K562 (cell line): Measurements from ENCODE around the gene ENDOG. TPM values are rescaled to one million over a fixed set of nuclear protein-coding genes. Genes with fewer than 3 reads are reported as not detected.

Experiments used
- ATAC-seq: fragments of 200-7000 bp; cut with Tn5 transposase; 3 replicates; pipeline ENCODE4 v1.9.1; 2020; ENCODE audit warnings: moderate library complexity
- BruUV-seq: library from RNA; stranded (reverse); fragments of 400-500 nt; replicated peaks from 2 replicates; lab custom pipeline; 2021; lab: Mats Ljungman, UMichigan
- CTCF ChIA-PET: fragments of 300-600 bp; formaldehyde crosslinking; extraction: SDS; loops from one replicate; lab custom pipeline; 2021; ENCODE audit warnings: low intra/inter-chr PET ratio; lab: Yijun Ruan, JAX
- POLR2A ChIA-PET: fragments of 300-600, 350-650 bp; sonication (Branson Sonifier 250); formaldehyde crosslinking; extraction: SDS; loops from one replicate; lab custom pipeline; 2021; ENCODE audit warnings: antibody characterized with exemption, inconsistent platforms; lab: Yijun Ruan, JAX
- DNase-seq, 4 experiments: peaks; one replicate each; pipeline versions ENCODE4 v3.0.0 to v3.0.0-alpha.2; 2011 to 2018; ENCODE audit warnings: low spot score in 3 of 4, mixed read lengths in 3 of 4; ENCODE audit errors: extremely low read depth in 1 of 4
- FAIRE-seq: peaks from 2 replicates; lab custom pipeline; 2011; peaks lifted over from hg19 to GRCh38; lab: Jason Lieb, UNC
- H2AFZ ChIP-seq: 2 replicates; pipeline ENCODE4 v1.6.0; 2011; ENCODE audit warnings: low read depth, low read length, control low read depth, inconsistent platforms
- H3K27ac ChIP-seq: fragments of 200-600 bp; 3 replicates; pipeline ENCODE4 v1.8.0; 2011; ENCODE audit warnings: low read depth, mild to moderate bottlenecking, control low read depth, inconsistent platforms, low read length, moderate library complexity, mixed read lengths; ENCODE audit errors: extremely low read depth
- H3K27me3 ChIP-seq, 2 experiments: fragments of 300-600 bp in 1 of 2; 2 replicates in 1 of 2; 3 replicates in 1 of 2; pipeline versions ENCODE4 v1.6.0 to v1.8.0; 2011; ENCODE audit warnings: inconsistent platforms in 2 of 2, low read length in 2 of 2, mild to moderate bottlenecking in 1 of 2, mixed read lengths in 1 of 2, moderate library complexity in 1 of 2; ENCODE audit not compliant: control insufficient read depth in 2 of 2, insufficient read depth in 2 of 2
- H3K36me3 ChIP-seq: fragments of 300-600 bp; 3 replicates; pipeline ENCODE4 v1.8.0; 2011; ENCODE audit warnings: mild to moderate bottlenecking, low read length, inconsistent platforms; ENCODE audit not compliant: control insufficient read depth, insufficient read depth
- H3K4me1 ChIP-seq, 2 experiments: fragments of 200-600 bp in 1 of 2; replicated peaks in 1 of 2; 2 replicates in 1 of 2; 3 replicates in 1 of 2; pipeline versions ENCODE4 v1.5.1 to v1.8.0; 2011; ENCODE audit warnings: inconsistent platforms in 2 of 2, low read length in 2 of 2, mild to moderate bottlenecking in 1 of 2, mixed read lengths in 1 of 2, moderate library complexity in 1 of 2; ENCODE audit not compliant: control insufficient read depth in 2 of 2, insufficient read depth in 2 of 2
- H3K4me2 ChIP-seq: 2 replicates; pipeline ENCODE4 v1.6.1; 2011; ENCODE audit warnings: low read length, control low read depth, inconsistent platforms, mixed read lengths; ENCODE audit not compliant: insufficient read depth
- H3K4me3 ChIP-seq: fragments of 200-600 bp; sonication (generic), shearing (Covaris generic); 2 replicates; pipeline ENCODE4 v1.5.1; 2016; ENCODE audit warnings: control low read depth, inconsistent platforms
- H3K79me2 ChIP-seq: fragments of 200-600 bp; 3 replicates; pipeline ENCODE4 v1.8.0; 2011; ENCODE audit warnings: low read length, inconsistent platforms; ENCODE audit not compliant: control insufficient read depth, insufficient read depth
- H3K9ac ChIP-seq, 2 experiments: 2 replicates each; pipeline versions ENCODE4 v1.6.0 to v1.6.1; 2011; ENCODE audit warnings: low read depth in 2 of 2, low read length in 2 of 2, control low read depth in 1 of 2, inconsistent platforms in 1 of 2, mild to moderate bottlenecking in 1 of 2, mixed read lengths in 1 of 2; ENCODE audit not compliant: insufficient read depth in 1 of 2
- H3K9me1 ChIP-seq: one replicate; pipeline ENCODE4 v1.6.0; 2011; ENCODE audit warnings: inconsistent platforms, mild to moderate bottlenecking, low read length, moderate library complexity; ENCODE audit not compliant: control insufficient read depth, insufficient read depth
- H3K9me3 ChIP-seq: replicated peaks from 2 replicates; pipeline ENCODE4 v1.5.1; 2011; ENCODE audit warnings: low read depth, low read length, inconsistent platforms; ENCODE audit not compliant: control insufficient read depth, insufficient read depth
- H4K20me1 ChIP-seq: replicated peaks from 2 replicates; pipeline ENCODE4 v1.6.1; 2011; ENCODE audit warnings: low read length, inconsistent platforms, mixed read lengths; ENCODE audit not compliant: control insufficient read depth, insufficient read depth
- ARID3B ChIP-seq: fragments of 250-450 bp; sonication (Bioruptor Pico); IDR thresholded peaks from 2 replicates; pipeline ENCODE4 v1.4.0; 2020; ENCODE audit warnings: borderline replicate concordance
- CTCF ChIP-seq, 3 experiments: IDR thresholded peaks in 2 of 3; conservative IDR thresholded peaks in 1 of 3; 2 replicates each; pipeline ENCODE4 v1.5.1; 2011 to 2012; ENCODE audit warnings: low read length in 3 of 3, mild to moderate bottlenecking in 3 of 3, control low read depth in 2 of 3, improper control_type of control experiment in 1 of 3, inconsistent platforms in 1 of 3, low read depth in 1 of 3, mixed read lengths in 1 of 3, moderate library complexity in 1 of 3; ENCODE audit not compliant: insufficient read depth in 2 of 3
- DEAF1 ChIP-seq: fragments of 450-650 bp; formaldehyde crosslinking; IDR thresholded peaks from 2 replicates; pipeline ENCODE4 v1.4.0; 2020; ENCODE audit warnings: mild to moderate bottlenecking, moderate library complexity
- ESRRA ChIP-seq: fragments of 450-650 bp; IDR thresholded peaks from 2 replicates; pipeline ENCODE4 v1.6.1; 2014; ENCODE audit warnings: low read depth, mild to moderate bottlenecking, moderate library complexity, borderline replicate concordance
- ETV6 ChIP-seq, 3 experiments: fragments of 150-350 bp in 1 of 3; sonication (generic) in 1 of 3; formaldehyde crosslinking in 1 of 3; IDR thresholded peaks; 2 replicates each; pipeline versions ENCODE4 v1.6.1 to v1.8.0; 2014 to 2022; ENCODE audit warnings: borderline replicate concordance in 2 of 3, low read depth in 2 of 3, antibody characterized with exemption in 1 of 3, low read length in 1 of 3, mild to moderate bottlenecking in 1 of 3, missing genetic modification reagents in 1 of 3
- GATA2 ChIP-seq: sonication (generic); formaldehyde crosslinking; IDR thresholded peaks from 2 replicates; pipeline ENCODE4 v1.4.0; 2020; ENCODE audit warnings: mild to moderate bottlenecking, missing genetic modification reagents
- HLTF ChIP-seq: fragments of 450-650 bp; IDR thresholded peaks from 2 replicates; pipeline ENCODE4 v1.6.1; 2016
- NFIC ChIP-seq: fragments of 450-650 bp; IDR thresholded peaks from 2 replicates; pipeline ENCODE4 v1.6.1; 2017; ENCODE audit warnings: mild to moderate bottlenecking, inconsistent platforms
- RBM25 ChIP-seq: fragments of 200-400 bp; formaldehyde crosslinking; IDR thresholded peaks from 2 replicates; pipeline ENCODE4 v1.6.1; 2018; ENCODE audit warnings: low read length, low read depth, moderate library complexity; ENCODE audit not compliant: severe bottlenecking
- SRSF7 ChIP-seq: fragments of 200-400 bp; formaldehyde crosslinking; optimal IDR thresholded peaks from 2 replicates; pipeline ENCODE3; 2017; ENCODE audit warnings: mild to moderate bottlenecking, low read depth, low read length
- TAL1 ChIP-seq: fragments of 450-650 bp; IDR thresholded peaks from 2 replicates; pipeline ENCODE4 v1.6.1; 2016; ENCODE audit warnings: mild to moderate bottlenecking
- U2AF2 ChIP-seq: fragments of 200-400 bp; formaldehyde crosslinking; optimal IDR thresholded peaks from 2 replicates; pipeline ENCODE3; 2017; ENCODE audit warnings: low read depth, mild to moderate bottlenecking, low read length
- ZFP91 ChIP-seq: sonication (generic); formaldehyde crosslinking; IDR thresholded peaks from 2 replicates; pipeline ENCODE4 v1.8.0; 2022; ENCODE audit warnings: mild to moderate bottlenecking, missing genetic modification reagents
- ZNF408 ChIP-seq: fragments of 250-450 bp; sonication (Bioruptor Pico); IDR thresholded peaks from 2 replicates; pipeline ENCODE4 v1.4.0; 2020; ENCODE audit warnings: low read depth, mild to moderate bottlenecking, moderate library complexity
- ZNF551 ChIP-seq: fragments of 250-450 bp; sonication (Bioruptor Pico); IDR thresholded peaks from 2 replicates; pipeline ENCODE4 v1.5.0; 2021; ENCODE audit warnings: mild to moderate bottlenecking, moderate library complexity
- WGBS: fragments of 100-300 bp; shearing (Covaris generic); methylation state at CpG from one replicate; pipeline ENCODE4 v1.1.6; 2016; ENCODE audit warnings: low coverage, mixed read lengths; ENCODE audit not compliant: insufficient coverage; ENCODE audit errors: missing lambda C conversion rate; 5-methylcytosine and 5-hydroxymethylcytosine counted together
- in situ Hi-C: fragments of 300-500 bp; cut with MboI; formaldehyde crosslinking; loops from 4 replicates; pipeline ENCODE4 v1.15.0; 2018; ENCODE audit warnings: inconsistent platforms, mixed read lengths
- intact Hi-C: fragments of 100-400 bp; cut with micrococcal nuclease; formaldehyde crosslinking; loops from 2 replicates; pipeline ENCODE4 v1.14.2; 2022
- polyA plus RNA-seq, 8 experiments: library from polyadenylated mRNA; depleted of rRNA in 4 of 8; stranded (reverse) in 5 of 8; unstranded in 3 of 8; fragments of >200 nt; fragmentation: Nextera tagmentation in 2 of 8; fragmentation: Illumina TruSeq in 1 of 8; extraction: Ambion mirVana in 2 of 8; extraction: Trizol in 1 of 8; gene quantifications; 2 replicates each; pipeline versions ENCODE4 v1.2.1 to v1.2.3, GENCODE V29; 2011 to 2014; ENCODE audit warnings: inconsistent platforms in 1 of 8, missing spikeins in 1 of 8
- total RNA-seq, 7 experiments: library from RNA; depleted of rRNA in 6 of 7; stranded (reverse); fragments of >200 nt in 6 of 7; fragmentation: Illumina TruSeq in 2 of 7; extraction: Trizol in 2 of 7; gene quantifications; 2 replicates each; pipeline versions ENCODE4 v1.2.1 to v1.2.3, GENCODE V29; 2011 to 2021; ENCODE audit warnings: low replicate concordance in 1 of 7

Gene ENDOG
- total and polyA plus RNA-seq, 9 of the 15 experiments (the other 6 are each of a cell fraction or from before 2014, with no cell fraction given), result 1.2 to 91.0 (median 25.5) TPM

- Histone ChIP-seq H3K9ac (no peak overlapping the region), H2AFZ (no peak overlapping the region), H3K4me3 (no peak overlapping the region), H4K20me1 (no peaks in the 10 kb centered on the region), H3K9me3 (peaks cover 7% of the 10 kb centered on the region), H3K9me1 (no peaks in the 10 kb centered on the region), H3K36me3 (peaks cover 11% of the 10 kb centered on the region), H3K4me2 (no peak overlapping the region), H3K27ac (no peak overlapping the region), H3K27me3 (no peaks in the 10 kb centered on the region), H3K4me1 (peaks cover 20 to 26% of the 10 kb centered on the region in 2 experiments; a peak in 4 of 5 replicates), H3K79me2 (peaks cover 22% of the 10 kb centered on the region)
- in situ Hi-C loops, result no loop called here
- no peak for FAIRE-seq
- no peak for ATAC-seq
- no peak for DNase-seq
- ChIA-PET CTCF (no interaction called here), POLR2A (no interaction called here)
- WGBS, result 81% methylated on average over 3 of the region's 6 CpGs
- intact Hi-C loops, result no loop called here
- BruUV-seq, result no TSS peak
- TF ChIP-seq DEAF1, result no peak
- TF ChIP-seq ETV6 (IDR thresholded peaks at IDR 0.05; ENCODE audit: borderline replicate concordance in 1 of 2, low read depth in 2 of 2, low read length in 1 of 2), result no peak
- TF ChIP-seq ETV6 (CRISPR knock-in tag; IDR thresholded peaks at IDR 0.05; ENCODE audit: borderline replicate concordance), result no peak
- TF ChIP-seq ZNF408 (CRISPR knock-in tag), result no peak
- TF ChIP-seq SRSF7, result no peak
- no peak for TF ChIP-seq ZNF551
- no peak for TF ChIP-seq U2AF2
- TF ChIP-seq HLTF, result 0 out of 2 replicates have a peak, but pooled peaks have one; percentile 33
- TF ChIP-seq RBM25, result peak; percentile 52
- no peak for TF ChIP-seq GATA2 (CRISPR knock-in tag)
- no peak for TF ChIP-seq NFIC
- no peak for TF ChIP-seq ESRRA
- no peak for TF ChIP-seq ARID3B (CRISPR knock-in tag)
- TF ChIP-seq TAL1, result no peak
- no peak for TF ChIP-seq ZFP91 (CRISPR knock-in tag)
- TF ChIP-seq CTCF (IDR thresholded peaks at IDR 0.05 in 2 of 3, conservative IDR thresholded peaks at IDR 0.05 in 1 of 3; ENCODE audit: insufficient read depth in 2 of 3, low read depth in 1 of 3, low read length in 3 of 3), result no peak
Measured at GRCh38 chr9:128785427-128785826, 32.9 kb upstream of the ENDOG start.
